ENCODE results near the gene CHIC2.
A peak's percentile ranks its signal among the peaks of the same experiment; 100 is the strongest.

The CHIC2 gene

GRCh38 chr4:54102531-54103106 is 38.2 kb upstream of the CHIC2 start:
- H3K27ac ChIP-seq (replicated peaks) = no peak overlapping the region
- DNase-seq (ENCODE audit: low read depth in 1 of 2, low spot score in 1 of 2) = no peak
- peaks cover 82% of the 10 kb centered on the region for H3K27me3 ChIP-seq (ENCODE audit: insufficient read depth, poor library complexity, severe bottlenecking)
- no peak overlapping the region for H3K4me3 ChIP-seq (replicated peaks; ENCODE audit: insufficient read depth, low read length)
- TF ChIP-seq CTCF (IDR thresholded peaks at IDR 0.05; ENCODE audit: insufficient read depth, low read length) (no peak), POLR2AphosphoS5 (IDR thresholded peaks at IDR 0.05; ENCODE audit: low read depth) (no peak), GABPA (IDR thresholded peaks at IDR 0.05; ENCODE audit: low read depth) (no peak), SPI1 (IDR thresholded peaks at IDR 0.05; ENCODE audit: borderline replicate concordance, low read depth) (no peak), REST (IDR thresholded peaks at IDR 0.05; ENCODE audit: insufficient replicate concordance, low read depth) (no peak)

DNA sequence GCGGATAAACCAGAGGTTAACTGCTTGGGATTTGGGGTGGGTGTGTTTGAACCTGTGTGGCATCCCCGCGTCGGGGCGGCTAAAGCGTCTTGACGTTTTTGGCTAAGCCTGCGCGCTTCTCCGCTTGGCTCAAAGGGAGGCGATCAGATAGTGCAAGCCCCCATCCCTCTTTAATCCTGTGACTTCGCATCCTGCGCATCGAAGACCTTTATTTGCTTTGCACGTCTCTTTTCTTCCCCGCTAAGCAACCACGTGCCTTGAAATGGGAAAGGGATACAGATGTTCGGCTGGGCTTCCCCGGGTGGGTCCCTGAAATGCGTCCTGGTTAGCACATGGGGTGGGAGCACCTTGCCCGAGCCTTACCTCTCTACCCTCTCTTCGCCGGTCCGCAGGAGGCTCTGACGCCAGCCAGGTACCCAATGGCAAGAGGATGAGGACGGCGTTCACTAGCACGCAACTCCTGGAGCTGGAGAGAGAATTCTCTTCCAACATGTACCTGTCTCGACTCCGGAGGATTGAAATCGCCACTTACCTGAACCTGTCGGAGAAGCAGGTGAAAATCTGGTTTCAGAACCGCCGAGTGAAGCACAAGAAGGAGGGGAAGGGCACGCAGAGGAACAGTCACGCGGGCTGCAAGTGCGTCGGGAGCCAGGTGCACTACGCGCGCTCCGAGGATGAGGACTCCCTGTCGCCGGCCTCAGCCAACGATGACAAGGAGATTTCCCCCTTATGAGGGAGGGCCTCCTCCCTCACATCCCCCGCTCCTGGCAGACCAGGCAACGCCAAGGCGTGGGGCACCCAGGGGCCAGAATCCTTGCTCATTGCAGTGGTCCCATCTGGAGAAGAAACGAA is 37.0 kb upstream of the CHIC2 start:
- H3K27me3 ChIP-seq (ENCODE audit: insufficient read depth, poor library complexity, severe bottlenecking) = peaks cover 87% of the 10 kb centered on the region
- no peak overlapping the region for H3K27ac ChIP-seq (replicated peaks)
- no peak for DNase-seq (ENCODE audit: low read depth in 1 of 2, low spot score in 1 of 2)
- no peak overlapping the region for H3K4me3 ChIP-seq (replicated peaks; ENCODE audit: insufficient read depth, low read length)
- TF ChIP-seq CTCF (IDR thresholded peaks at IDR 0.05; ENCODE audit: insufficient read depth, low read length) = no peak
- no peak for TF ChIP-seq REST (IDR thresholded peaks at IDR 0.05; ENCODE audit: insufficient replicate concordance, low read depth)
- no peak for TF ChIP-seq POLR2AphosphoS5 (IDR thresholded peaks at IDR 0.05; ENCODE audit: low read depth)
- TF ChIP-seq GABPA (IDR thresholded peaks at IDR 0.05; ENCODE audit: low read depth) = no peak
- TF ChIP-seq SPI1 (IDR thresholded peaks at IDR 0.05; ENCODE audit: borderline replicate concordance, low read depth) = no peak

GRCh38 chr4:54100595-54101189 is 36.3 kb upstream of the CHIC2 start:
- Histone ChIP-seq H3K27me3 (ENCODE audit: insufficient read depth, poor library complexity, severe bottlenecking) (peaks cover 90% of the 10 kb centered on the region), H3K4me3 (replicated peaks; ENCODE audit: insufficient read depth, low read length) (peak overlapping the region; percentile 17; the same call in 1 of the 2 replicates), H3K27ac (replicated peaks) (no peak overlapping the region)
- DNase-seq (ENCODE audit: low read depth in 1 of 2, low spot score in 1 of 2) = no peak
- TF ChIP-seq POLR2AphosphoS5 (IDR thresholded peaks at IDR 0.05; ENCODE audit: low read depth) = no peak
- TF ChIP-seq REST (IDR thresholded peaks at IDR 0.05; ENCODE audit: insufficient replicate concordance, low read depth) = no peak
- TF ChIP-seq GABPA (IDR thresholded peaks at IDR 0.05; ENCODE audit: low read depth) = no peak
- no peak for TF ChIP-seq CTCF (IDR thresholded peaks at IDR 0.05; ENCODE audit: insufficient read depth, low read length)
- TF ChIP-seq SPI1 (IDR thresholded peaks at IDR 0.05; ENCODE audit: borderline replicate concordance, low read depth) = no peak
